Stimulated activated CD4-positive, alpha-beta T cell treated with anti-CD3 and anti-CD28 coated beads, TNF-alpha, amount 100 ng/mL, for 4 hours (primary cell): ENCODE results near the gene CRYL1.

Source experiments
- DNase-seq, 3 experiments: peaks; one replicate each; pipeline ENCODE4 v3.0.0-alpha.2; 2020; ENCODE audit warnings: low read depth in 3 of 3

The CRYL1 gene

GRCh38 chr13:20528452-20528851 lies 2.8 kb upstream of the CRYL1 start:
- no peak for DNase-seq

GRCh38 chr13:20526664-20527063 lies 1.0 kb upstream of the CRYL1 start:
- DNase-seq: no peak

- DNase-seq: peak in 2 of 3 experiments; percentile 2 to 5
Observed at GRCh38 chr13:20525144-20525600, 485 bp downstream of the CRYL1 start.

GRCh38 chr13:20521364-20522115 lies 4.1 kb downstream of the CRYL1 start:
- no peak for DNase-seq

- DNase-seq: no peak
Observed at GRCh38 chr13:20519875-20520274, 5.8 kb downstream of the CRYL1 start.

- DNase-seq: no peak
Observed at GRCh38 chr13:20518660-20519100, 7.0 kb downstream of the CRYL1 start.

GRCh38 chr13:20514866-20515265 lies 10.8 kb downstream of the CRYL1 start:
- DNase-seq: no peak

- DNase-seq: no peak
Observed at GRCh38 chr13:20513466-20513995, 12.1 kb downstream of the CRYL1 start.

GRCh38 chr13:20512042-20512683 lies 13.5 kb downstream of the CRYL1 start:
- DNase-seq: no peak

- DNase-seq: no peak
Observed at GRCh38 chr13:20506696-20507095, 19.0 kb downstream of the CRYL1 start.

- DNase-seq: no peak
Observed at GRCh38 chr13:20505405-20506366, 20.0 kb downstream of the CRYL1 start.

GRCh38 chr13:20503088-20504083 lies 22.3 kb downstream of the CRYL1 start:
- no peak for DNase-seq

- DNase-seq: no peak
Observed at GRCh38 chr13:20501592-20501991, 24.1 kb downstream of the CRYL1 start.

- no peak for DNase-seq
Observed at GRCh38 chr13:20501120-20501519, 24.5 kb downstream of the CRYL1 start.

GRCh38 chr13:20499986-20500385 lies 25.7 kb downstream of the CRYL1 start:
- no peak for DNase-seq

GRCh38 chr13:20498659-20499058 lies 27.0 kb downstream of the CRYL1 start:
- no peak for DNase-seq

GRCh38 chr13:20498129-20498528 lies 27.5 kb downstream of the CRYL1 start:
- DNase-seq: no peak

GRCh38 chr13:20497006-20497775 lies 28.5 kb downstream of the CRYL1 start:
- no peak for DNase-seq

- DNase-seq: peak in 2 of 3 experiments; percentile 18 to 47
Observed at GRCh38 chr13:20495087-20496023, 30.3 kb downstream of the CRYL1 start.
